HUES48 (cell line): ENCODE data around the gene CLEC19A.

Source experiments
- H3K27ac ChIP-seq: one replicate; pipeline ENCODE4 v1.7.0; 2013; ENCODE audit warnings: low read depth, low read length, inconsistent platforms
- H3K27me3 ChIP-seq: 2 replicates; pipeline ENCODE4 v1.6.1; 2013; ENCODE audit warnings: mild to moderate bottlenecking, low read length; ENCODE audit not compliant: control insufficient read depth, insufficient read depth
- H3K36me3 ChIP-seq: 2 replicates; pipeline ENCODE4 v1.6.1; 2013; ENCODE audit warnings: low read length; ENCODE audit not compliant: control insufficient read depth, insufficient read depth
- H3K4me1 ChIP-seq: 2 replicates; pipeline ENCODE4 v1.6.1; 2013; ENCODE audit warnings: mild to moderate bottlenecking, low read length; ENCODE audit not compliant: control insufficient read depth, insufficient read depth
- H3K4me3 ChIP-seq: 2 replicates; pipeline ENCODE4 v1.5.1; 2013; ENCODE audit warnings: mild to moderate bottlenecking, low read depth, low read length
- H3K9ac ChIP-seq: 2 replicates; pipeline ENCODE4 v1.6.1; 2013; ENCODE audit warnings: mild to moderate bottlenecking, low read depth, low read length, moderate library complexity
- H3K9me3 ChIP-seq: 2 replicates; pipeline ENCODE4 v1.6.1; 2013; ENCODE audit warnings: low read length; ENCODE audit not compliant: control insufficient read depth, insufficient read depth

CLEC19A gene

DNA sequence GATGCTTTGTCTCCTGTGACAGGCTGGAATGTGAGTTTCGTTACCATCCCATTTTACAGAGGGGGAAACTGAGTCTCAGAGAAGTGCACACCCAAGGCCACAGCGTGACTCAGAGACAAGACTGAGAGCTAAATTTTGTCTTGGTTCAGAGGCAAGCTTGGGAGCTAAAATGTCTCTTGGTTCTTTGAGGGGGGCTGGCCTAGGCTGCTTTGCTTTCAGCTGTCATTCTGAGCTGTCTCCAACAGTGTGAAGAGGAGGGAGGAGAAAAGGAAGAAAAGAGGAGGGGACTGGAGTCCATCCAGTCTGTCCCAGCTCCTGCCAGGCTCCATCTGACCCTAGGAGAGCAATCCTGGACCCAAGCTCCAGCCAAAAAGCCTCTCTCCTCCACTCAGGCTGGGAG, at the start of gene CLEC19A:
CLEC19A (plus strand) TSS at position 301 of the 400 bp plus-strand sequence. CDS start 121 bp downstream, outside the sequence.
- Histone ChIP-seq H3K4me1 (peaks cover 27% of the 10 kb centered on the region), H3K36me3 (no peaks in the 10 kb centered on the region), H3K27ac (no peak within 1 kb of the TSS), H3K27me3 (no peaks in the 10 kb centered on the region), H3K9ac (no peak within 1 kb of the TSS), H3K9me3 (no peaks in the 10 kb centered on the region), H3K4me3 (no peak within 1 kb of the TSS)

DNA sequence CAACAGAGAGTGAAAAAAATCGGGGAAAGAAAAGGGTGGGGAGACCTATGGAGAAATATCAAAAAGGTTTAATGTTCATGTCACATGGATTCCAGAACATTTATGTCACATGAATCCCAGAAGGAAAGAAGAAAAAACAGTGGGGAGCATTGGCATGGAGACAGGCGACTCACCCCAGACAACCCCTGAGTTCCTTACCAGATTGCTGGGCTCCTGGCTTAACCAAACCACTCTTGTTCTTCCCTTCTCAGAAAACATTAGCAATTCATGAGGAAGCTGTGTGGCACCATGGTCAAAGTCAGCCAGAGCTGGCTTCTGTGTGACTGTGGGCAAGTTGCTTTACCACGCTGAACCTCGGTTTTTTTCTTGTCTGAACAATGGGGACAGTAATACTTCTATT, 49.6 kb upstream of the CLEC19A start:
- Histone ChIP-seq H3K9ac (no peak overlapping the region), H3K9me3 (0 out of 2 replicates have a peak, but pooled peaks cover 4% of the 10 kb centered on the region), H3K36me3 (no peaks in the 10 kb centered on the region), H3K27ac (no peak overlapping the region), H3K4me1 (no peaks in the 10 kb centered on the region; the same call in 1 of the 2 replicates), H3K4me3 (no peak overlapping the region), H3K27me3 (no peaks in the 10 kb centered on the region)

DNA sequence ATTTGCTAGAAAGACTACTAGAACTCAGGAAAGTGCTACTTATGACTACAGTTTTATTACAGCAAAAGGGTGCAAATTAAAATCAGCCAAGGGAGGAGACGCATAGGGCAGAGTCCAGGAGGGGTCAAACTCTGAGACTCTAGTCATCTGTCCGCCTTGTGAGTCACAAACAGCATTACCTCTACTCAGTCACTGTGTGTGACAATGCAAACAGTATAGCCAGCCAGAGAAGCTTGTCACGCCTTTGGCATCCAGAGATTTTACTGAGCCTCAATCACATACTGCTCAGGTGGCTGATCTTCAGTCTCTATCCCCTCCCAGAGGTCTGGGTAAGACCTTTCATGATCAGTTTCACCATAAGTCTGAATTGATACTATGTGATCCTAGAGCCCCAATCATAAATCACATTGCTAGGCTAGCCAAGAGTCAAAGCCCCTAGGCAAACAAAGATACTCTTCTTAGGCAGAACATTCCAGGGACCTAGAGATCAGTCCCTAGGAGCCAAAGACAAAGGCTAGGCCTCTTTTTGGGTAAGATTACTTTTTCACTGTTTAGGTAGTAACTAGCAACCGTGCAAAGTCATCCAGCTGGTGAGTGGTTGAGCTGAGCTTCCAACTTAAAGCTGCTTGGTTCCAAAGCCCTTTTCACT, 48.8 kb upstream of the CLEC19A start:
- Histone ChIP-seq H3K4me3 (no peak overlapping the region), H3K4me1 (no peaks in the 10 kb centered on the region; the same call in 1 of the 2 replicates), H3K36me3 (no peaks in the 10 kb centered on the region), H3K9ac (no peak overlapping the region), H3K9me3 (0 out of 2 replicates have a peak, but pooled peaks cover 4% of the 10 kb centered on the region), H3K27me3 (no peaks in the 10 kb centered on the region), H3K27ac (no peak overlapping the region)

DNA sequence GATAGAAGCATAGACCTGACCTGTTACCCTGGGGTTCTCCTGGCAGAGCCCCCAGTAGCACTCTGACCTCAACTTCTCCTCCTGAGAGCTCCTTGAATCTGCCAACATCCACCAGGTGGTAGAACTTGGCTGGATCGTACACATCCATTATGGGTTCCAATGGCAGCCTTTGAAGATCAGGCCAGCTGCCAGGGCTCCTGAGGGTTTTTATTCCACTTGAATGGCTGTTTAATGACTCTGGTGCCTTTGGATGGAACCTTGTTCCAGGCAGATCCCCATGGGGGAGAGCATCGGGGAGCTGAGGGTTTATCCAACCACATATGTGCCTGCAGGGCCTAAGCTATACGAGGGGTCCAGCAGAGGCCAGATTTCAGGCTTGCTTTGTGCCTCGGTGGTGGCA, 47.1 kb upstream of the CLEC19A start:
- no peak overlapping the region for H3K9ac ChIP-seq
- no peaks in the 10 kb centered on the region for H3K4me1 ChIP-seq
- no peak overlapping the region for H3K27ac ChIP-seq
- no peak overlapping the region for H3K4me3 ChIP-seq
- no peaks in the 10 kb centered on the region for H3K27me3 ChIP-seq
- 0 out of 2 replicates have a peak, but pooled peaks cover 4% of the 10 kb centered on the region for H3K9me3 ChIP-seq
- no peaks in the 10 kb centered on the region for H3K36me3 ChIP-seq

DNA sequence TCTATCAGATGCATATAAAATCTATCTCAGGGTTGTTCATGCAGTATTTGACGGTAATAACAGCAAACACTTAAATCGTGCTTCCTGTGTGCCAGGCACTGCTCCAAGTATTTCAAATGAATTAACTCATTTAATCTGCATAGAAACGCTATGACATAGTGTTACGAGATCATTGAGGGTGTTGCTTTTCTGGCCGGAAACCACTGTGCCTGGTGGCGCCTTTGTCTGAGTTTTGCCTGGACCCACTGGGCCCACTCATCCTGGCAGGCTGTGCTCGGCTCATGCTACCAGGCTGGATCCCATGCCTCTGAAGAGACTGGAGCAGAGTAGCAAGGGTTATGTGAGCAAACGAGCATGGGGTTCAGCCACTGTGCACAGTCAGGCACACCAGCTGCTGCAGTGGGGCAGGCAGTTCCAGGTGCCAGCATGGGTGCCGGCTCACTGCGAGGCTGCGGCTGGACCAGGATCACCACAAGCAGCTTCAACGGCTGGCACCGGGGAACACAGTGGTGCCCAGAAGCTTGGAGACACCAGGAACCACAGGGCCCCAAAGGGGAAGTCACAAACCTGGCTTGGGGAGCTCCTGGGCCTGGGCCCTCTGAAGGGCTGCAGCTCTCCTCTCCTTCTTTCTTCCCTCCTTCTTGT, 45.9 kb upstream of the CLEC19A start:
- H3K36me3 ChIP-seq: no peaks in the 10 kb centered on the region
- H3K4me1 ChIP-seq: no peaks in the 10 kb centered on the region
- no peak overlapping the region for H3K4me3 ChIP-seq
- no peaks in the 10 kb centered on the region for H3K27me3 ChIP-seq
- no peak overlapping the region for H3K9ac ChIP-seq
- no peak overlapping the region for H3K27ac ChIP-seq
- 0 out of 2 replicates have a peak, but pooled peaks cover 4% of the 10 kb centered on the region for H3K9me3 ChIP-seq

DNA sequence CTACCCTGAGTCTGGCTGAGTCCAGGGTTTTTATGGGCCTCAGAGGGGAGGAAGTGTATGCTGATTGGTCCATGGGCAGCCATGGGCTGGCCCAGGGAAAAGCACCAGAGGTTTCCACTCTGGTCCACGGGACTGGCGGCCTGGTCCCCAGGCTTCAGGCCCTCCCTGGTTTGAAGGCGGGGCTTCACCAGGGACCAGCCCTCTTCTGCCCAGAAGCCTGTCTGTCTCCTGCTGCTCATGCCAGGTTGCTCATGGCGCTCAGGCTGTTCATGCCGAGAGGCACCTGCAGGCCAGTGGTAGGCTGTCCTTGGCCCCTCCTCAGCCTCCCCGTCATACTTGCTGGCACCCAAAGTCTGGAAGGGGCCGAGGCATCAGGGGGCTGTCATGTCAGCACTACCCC, 45.0 kb upstream of the CLEC19A start:
- no peaks in the 10 kb centered on the region for H3K27me3 ChIP-seq

DNA sequence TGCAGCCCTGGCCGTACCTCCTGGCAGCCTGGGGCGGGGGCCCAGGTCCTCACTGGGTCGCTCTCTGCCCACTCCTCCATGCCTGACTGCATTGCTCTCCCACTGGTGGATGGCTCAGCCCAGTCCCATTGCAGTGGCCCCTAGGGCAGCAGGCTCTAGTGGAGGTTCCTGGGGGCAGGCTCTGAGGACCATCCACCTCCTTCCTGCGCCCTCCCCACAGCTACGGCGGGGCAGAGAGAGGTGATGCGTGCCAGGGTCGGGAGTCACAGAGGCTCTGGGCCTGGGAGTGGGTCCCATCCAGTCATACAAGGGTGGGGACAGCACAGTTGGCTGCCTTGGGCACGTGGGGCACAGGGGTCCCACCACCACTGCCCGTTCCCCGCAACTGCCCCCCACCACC, 44.0 kb upstream of the CLEC19A start:
- Histone ChIP-seq H3K9ac (no peak overlapping the region), H3K9me3 (no peaks in the 10 kb centered on the region), H3K4me3 (no peak overlapping the region), H3K4me1 (no peaks in the 10 kb centered on the region), H3K27ac (no peak overlapping the region), H3K36me3 (no peaks in the 10 kb centered on the region), H3K27me3 (no peaks in the 10 kb centered on the region)

More for the DNA sequence above, 45.0 kb upstream of the CLEC19A start:
- no peak overlapping the region for H3K27ac ChIP-seq
- no peak overlapping the region for H3K4me3 ChIP-seq
- no peak overlapping the region for H3K9ac ChIP-seq
- H3K9me3 ChIP-seq: 0 out of 2 replicates have a peak, but pooled peaks cover 4% of the 10 kb centered on the region
- no peaks in the 10 kb centered on the region for H3K4me1 ChIP-seq
- no peaks in the 10 kb centered on the region for H3K36me3 ChIP-seq

DNA sequence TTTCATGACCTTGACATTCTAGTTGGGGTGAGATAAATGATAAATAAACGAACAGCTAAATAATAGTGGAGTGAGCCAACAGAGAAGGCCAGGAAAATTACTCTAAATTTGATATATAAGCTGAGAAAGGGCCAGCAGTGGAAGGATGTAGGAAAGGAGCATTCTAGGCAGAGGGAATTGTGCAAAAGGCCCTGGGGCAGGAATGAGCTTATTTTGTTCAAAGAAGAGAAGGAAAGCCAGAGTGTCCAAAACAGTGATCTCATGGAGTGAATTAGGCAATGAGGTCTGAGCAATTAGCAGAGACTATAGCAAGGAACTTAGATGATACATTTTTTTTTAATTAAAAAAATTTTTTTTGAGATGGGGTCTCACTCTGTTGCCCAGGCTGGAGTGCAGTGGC, 43.3 kb upstream of the CLEC19A start:
- no peaks in the 10 kb centered on the region for H3K4me1 ChIP-seq
- no peaks in the 10 kb centered on the region for H3K9me3 ChIP-seq
- H3K4me3 ChIP-seq: no peak overlapping the region
- no peak overlapping the region for H3K27ac ChIP-seq
- H3K36me3 ChIP-seq: no peaks in the 10 kb centered on the region
- no peaks in the 10 kb centered on the region for H3K27me3 ChIP-seq
- H3K9ac ChIP-seq: no peak overlapping the region

DNA sequence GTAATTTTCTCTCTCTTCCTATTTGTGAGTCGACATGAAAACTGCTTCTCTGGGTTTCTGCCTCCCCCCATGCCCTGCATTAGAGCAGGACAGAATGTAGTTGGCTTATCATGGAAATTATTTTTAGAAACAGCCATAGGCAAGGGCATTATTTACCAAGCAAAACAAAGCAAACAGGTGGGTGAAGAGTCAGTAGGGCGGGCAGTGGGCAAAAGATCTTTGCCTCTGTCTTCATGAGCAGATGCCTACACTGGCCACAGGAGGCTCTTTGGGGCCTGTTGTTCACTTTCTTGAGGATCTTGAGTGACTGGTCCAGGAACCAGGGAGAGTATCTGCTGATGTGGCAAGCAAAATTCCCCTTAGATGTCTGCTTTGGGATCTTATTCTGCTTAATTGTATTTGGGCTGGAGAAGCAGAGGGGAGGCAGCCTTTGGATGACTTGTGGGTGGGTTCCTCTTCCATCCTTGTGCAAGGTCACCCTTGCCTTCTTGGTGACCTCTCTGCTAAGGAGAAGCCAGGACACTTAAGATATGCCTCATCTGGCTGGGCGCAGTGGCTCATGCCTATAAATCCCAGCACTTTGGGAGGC, 42.5 kb upstream of the CLEC19A start:
- H3K27ac ChIP-seq: no peak overlapping the region
- no peaks in the 10 kb centered on the region for H3K36me3 ChIP-seq
- no peak overlapping the region for H3K4me3 ChIP-seq

DNA sequence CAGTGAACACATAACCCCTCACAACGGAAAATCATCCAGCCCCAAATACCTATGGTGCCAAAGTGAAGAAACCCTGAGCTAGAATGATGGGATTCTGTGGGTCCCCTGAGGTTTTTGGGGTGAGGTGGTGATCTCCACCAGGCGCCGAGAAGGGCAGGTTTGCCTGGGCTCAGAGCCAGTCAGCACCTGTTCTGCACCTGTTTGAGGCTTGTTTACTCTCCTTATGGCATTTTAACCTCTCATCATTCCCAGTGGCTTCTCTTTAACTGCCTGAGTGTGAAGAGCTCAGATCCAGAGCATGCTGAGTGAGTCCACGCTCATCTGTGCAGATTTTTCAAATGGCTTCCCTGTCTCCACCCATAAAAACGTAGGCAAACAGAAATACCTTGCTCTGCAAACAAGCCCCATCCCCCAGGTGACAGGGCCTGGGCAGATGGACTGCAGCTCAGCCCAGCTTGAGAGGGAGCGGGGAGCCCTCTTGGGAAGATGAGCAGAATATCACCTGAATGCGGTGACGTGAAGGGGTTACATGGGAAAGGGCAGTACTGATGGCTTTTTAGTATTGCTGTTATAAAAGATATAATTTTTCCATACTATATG, 40.1 kb upstream of the CLEC19A start:
- H3K27me3 ChIP-seq: no peaks in the 10 kb centered on the region
- H3K4me1 ChIP-seq: no peaks in the 10 kb centered on the region
- no peak overlapping the region for H3K27ac ChIP-seq
- H3K9me3 ChIP-seq: no peaks in the 10 kb centered on the region
- H3K4me3 ChIP-seq: no peak overlapping the region
- no peaks in the 10 kb centered on the region for H3K36me3 ChIP-seq
- H3K9ac ChIP-seq: no peak overlapping the region

More for the DNA sequence above, 42.5 kb upstream of the CLEC19A start:
- H3K4me1 ChIP-seq: no peaks in the 10 kb centered on the region
- no peak overlapping the region for H3K9ac ChIP-seq
- no peaks in the 10 kb centered on the region for H3K9me3 ChIP-seq
- no peaks in the 10 kb centered on the region for H3K27me3 ChIP-seq

DNA sequence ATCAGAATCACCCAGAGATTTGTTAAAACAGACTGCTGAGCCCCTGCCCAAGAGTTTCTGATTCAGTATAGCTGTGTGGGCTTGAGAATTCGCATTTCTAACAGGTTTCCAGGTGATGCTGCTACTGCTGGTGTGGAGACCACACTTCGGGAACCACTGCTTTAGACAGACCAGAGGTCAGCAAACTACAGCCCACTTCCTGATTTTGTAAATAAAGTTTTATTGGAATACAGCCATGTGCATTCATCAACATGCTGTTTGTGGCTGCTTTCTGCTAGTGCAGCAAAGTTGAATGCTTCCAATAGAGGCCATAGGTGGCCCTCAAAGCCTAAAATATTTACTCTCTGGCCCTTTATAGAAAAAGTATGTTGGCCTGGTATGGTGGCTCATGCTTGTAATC, 32.6 kb upstream of the CLEC19A start:
- no peaks in the 10 kb centered on the region for H3K9me3 ChIP-seq

More for the DNA sequence above, 32.6 kb upstream of the CLEC19A start:
- Histone ChIP-seq H3K9ac (no peak overlapping the region), H3K27ac (no peak overlapping the region), H3K36me3 (no peaks in the 10 kb centered on the region), H3K27me3 (no peaks in the 10 kb centered on the region), H3K4me3 (no peak overlapping the region), H3K4me1 (peaks cover 16% of the 10 kb centered on the region)
